ENCODE data around the gene ALS2CL.

Gene ALS2CL

GRCh38 chr3:46730819-46731218, 37.3 kb upstream of the ALS2CL start:
- Histone ChIP-seq H3K27me3 (ENCODE audit: control insufficient read depth in 5 of 5, insufficient read depth in 4 of 5, low read length in 5 of 5) (peaks cover 3 to 12% (median 3%) of the 10 kb centered on the region in 5 donors), H3K9me3 (ENCODE audit: control insufficient read depth in 5 of 5, low read length in 5 of 5) (no peaks in the 10 kb centered on the region), H3K27ac (ENCODE audit: low read depth, low read length) (no peak overlapping the region), H3K9ac (ENCODE audit: low read length in 5 of 5) (no peak overlapping the region), H3K4me1 (ENCODE audit: control insufficient read depth in 5 of 5, insufficient read depth in 5 of 5, low read length in 5 of 5) (no peaks in the 10 kb centered on the region), H3K36me3 (ENCODE audit: control insufficient read depth in 5 of 5, insufficient read depth in 5 of 5, low read length in 5 of 5) (no peaks in the 10 kb centered on the region), H3K4me3 (ENCODE audit: low read depth in 1 of 5, low read length in 5 of 5) (no peak overlapping the region)

DNA sequence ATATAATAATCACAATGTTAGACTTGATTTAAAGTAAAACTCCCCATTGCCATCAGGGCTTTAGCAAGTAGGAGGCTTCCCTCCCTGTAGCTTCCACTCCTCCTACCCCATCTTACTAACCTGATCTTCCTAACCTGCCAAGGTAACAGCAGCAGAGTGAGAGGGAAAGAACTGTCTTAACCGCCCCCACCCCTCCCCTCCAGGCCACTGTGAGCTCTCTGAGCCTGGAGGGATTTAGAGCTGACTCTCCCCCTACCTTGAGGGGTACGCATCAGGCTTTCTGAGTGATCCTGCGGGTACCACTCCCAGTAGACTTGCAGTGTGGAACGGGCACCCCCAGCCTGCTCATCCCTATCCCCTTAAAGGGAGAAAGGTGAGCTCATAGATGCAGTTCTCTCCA, 35.6 kb upstream of the ALS2CL start:
- H3K4me3 ChIP-seq (ENCODE audit: low read depth in 1 of 5, low read length in 5 of 5) = no peak overlapping the region
- H3K27ac ChIP-seq (ENCODE audit: low read depth, low read length) = no peak overlapping the region
- H3K4me1 ChIP-seq (ENCODE audit: control insufficient read depth in 5 of 5, insufficient read depth in 5 of 5, low read length in 5 of 5) = no peaks in the 10 kb centered on the region
- no peak overlapping the region for H3K9ac ChIP-seq (ENCODE audit: low read length in 5 of 5)
- no peaks in the 10 kb centered on the region for H3K9me3 ChIP-seq (ENCODE audit: control insufficient read depth in 5 of 5, low read length in 5 of 5)
- peaks cover 0 to 10% (median 3%) of the 10 kb centered on the region in 5 donors for H3K27me3 ChIP-seq (ENCODE audit: control insufficient read depth in 5 of 5, insufficient read depth in 4 of 5, low read length in 5 of 5)
- H3K36me3 ChIP-seq (ENCODE audit: control insufficient read depth in 5 of 5, insufficient read depth in 5 of 5, low read length in 5 of 5) = no peaks in the 10 kb centered on the region

- Histone ChIP-seq H3K27ac (ENCODE audit: low read depth, low read length) (no peak overlapping the region), H3K4me3 (ENCODE audit: low read depth in 1 of 5, low read length in 5 of 5) (no peak overlapping the region), H3K4me1 (ENCODE audit: control insufficient read depth in 5 of 5, insufficient read depth in 5 of 5, low read length in 5 of 5) (no peaks in the 10 kb centered on the region), H3K9me3 (ENCODE audit: control insufficient read depth in 5 of 5, low read length in 5 of 5) (peaks cover 0 to 4% (median 0%) of the 10 kb centered on the region in 5 donors), H3K27me3 (ENCODE audit: control insufficient read depth in 5 of 5, insufficient read depth in 4 of 5, low read length in 5 of 5) (peaks cover 0 to 5% (median 0%) of the 10 kb centered on the region in 5 donors), H3K9ac (ENCODE audit: low read length in 5 of 5) (no peak overlapping the region), H3K36me3 (ENCODE audit: control insufficient read depth in 5 of 5, insufficient read depth in 5 of 5, low read length in 5 of 5) (no peaks in the 10 kb centered on the region)
Observed at GRCh38 chr3:46725621-46726314, 32.3 kb upstream of the ALS2CL start.

DNA sequence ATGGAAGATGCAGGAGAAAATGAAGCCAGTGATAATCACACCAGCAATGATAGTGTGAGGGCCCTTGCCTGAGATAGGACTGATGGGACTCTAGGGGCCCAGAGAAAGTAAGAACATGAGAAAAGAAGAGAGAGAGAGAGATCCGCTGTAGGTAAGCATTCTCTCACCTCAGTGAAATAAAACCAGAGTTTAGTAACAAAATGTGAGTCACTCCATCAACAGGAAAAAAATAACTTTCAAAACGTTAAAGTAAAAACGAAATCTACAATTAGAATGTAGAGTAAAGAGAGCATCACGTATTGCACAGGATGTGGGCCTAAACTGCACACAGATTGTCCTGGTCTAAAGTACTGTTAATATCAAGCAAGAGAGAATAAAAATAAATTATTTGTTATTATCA, 30.9 kb upstream of the ALS2CL start:
- no peaks in the 10 kb centered on the region for H3K36me3 ChIP-seq (ENCODE audit: control insufficient read depth in 5 of 5, insufficient read depth in 5 of 5, low read length in 5 of 5)
- H3K9ac ChIP-seq (ENCODE audit: low read length in 5 of 5) = no peak overlapping the region
- H3K9me3 ChIP-seq (ENCODE audit: control insufficient read depth in 5 of 5, low read length in 5 of 5) = peaks cover 0 to 5% (median 0%) of the 10 kb centered on the region in 5 donors
- H3K4me1 ChIP-seq (ENCODE audit: control insufficient read depth in 5 of 5, insufficient read depth in 5 of 5, low read length in 5 of 5) = no peaks in the 10 kb centered on the region
- H3K27ac ChIP-seq (ENCODE audit: low read depth, low read length) = no peak overlapping the region
- no peak overlapping the region for H3K4me3 ChIP-seq (ENCODE audit: low read depth in 1 of 5, low read length in 5 of 5)
- H3K27me3 ChIP-seq (ENCODE audit: control insufficient read depth in 5 of 5, insufficient read depth in 4 of 5, low read length in 5 of 5) = peaks cover 0 to 9% (median 5%) of the 10 kb centered on the region in 5 donors

DNA sequence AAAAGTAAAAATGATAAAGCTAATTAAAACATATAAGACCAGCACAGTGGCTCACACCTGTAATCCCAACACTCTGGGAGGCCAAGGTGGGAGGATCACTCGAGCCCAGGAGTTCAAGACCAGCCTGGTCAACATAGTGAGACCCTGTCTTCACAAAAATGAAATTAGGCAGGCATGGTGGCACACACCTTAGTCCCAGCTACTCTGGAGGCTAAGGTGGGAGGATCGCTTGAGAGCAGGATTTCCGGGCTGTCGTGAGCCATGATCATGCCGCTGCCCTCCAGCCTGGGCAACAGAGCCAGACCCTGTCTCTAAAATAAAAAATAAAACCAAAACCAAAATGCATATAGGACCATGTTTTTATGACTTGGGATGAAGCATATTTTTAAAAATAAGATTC, 29.0 kb upstream of the ALS2CL start:
- no peak overlapping the region for H3K4me3 ChIP-seq (ENCODE audit: low read depth in 1 of 5, low read length in 5 of 5)
- no peak overlapping the region for H3K27ac ChIP-seq (ENCODE audit: low read depth, low read length)
- no peak overlapping the region for H3K9ac ChIP-seq (ENCODE audit: low read length in 5 of 5)
- peaks cover 0 to 6% (median 4%) of the 10 kb centered on the region in 5 donors for H3K4me1 ChIP-seq (ENCODE audit: control insufficient read depth in 5 of 5, insufficient read depth in 5 of 5, low read length in 5 of 5)
- peaks cover 0 to 5% (median 0%) of the 10 kb centered on the region in 5 donors for H3K9me3 ChIP-seq (ENCODE audit: control insufficient read depth in 5 of 5, low read length in 5 of 5)
- H3K27me3 ChIP-seq (ENCODE audit: control insufficient read depth in 5 of 5, insufficient read depth in 4 of 5, low read length in 5 of 5) = peaks cover 8 to 14% (median 9%) of the 10 kb centered on the region in 5 donors
- H3K36me3 ChIP-seq (ENCODE audit: control insufficient read depth in 5 of 5, insufficient read depth in 5 of 5, low read length in 5 of 5) = no peaks in the 10 kb centered on the region

GRCh38 chr3:46721009-46721408, 27.5 kb upstream of the ALS2CL start:
- no peak overlapping the region for H3K9ac ChIP-seq (ENCODE audit: low read length in 5 of 5)
- H3K4me3 ChIP-seq (ENCODE audit: low read depth in 1 of 5, low read length in 5 of 5) = no peak overlapping the region
- peaks cover 0 to 6% (median 4%) of the 10 kb centered on the region in 5 donors for H3K4me1 ChIP-seq (ENCODE audit: control insufficient read depth in 5 of 5, insufficient read depth in 5 of 5, low read length in 5 of 5)
- H3K27ac ChIP-seq (ENCODE audit: low read depth, low read length) = no peak overlapping the region
- peaks cover 0 to 5% (median 0%) of the 10 kb centered on the region in 5 donors for H3K9me3 ChIP-seq (ENCODE audit: control insufficient read depth in 5 of 5, low read length in 5 of 5)
- peaks cover 8 to 19% (median 9%) of the 10 kb centered on the region in 5 donors for H3K27me3 ChIP-seq (ENCODE audit: control insufficient read depth in 5 of 5, insufficient read depth in 4 of 5, low read length in 5 of 5)
- H3K36me3 ChIP-seq (ENCODE audit: control insufficient read depth in 5 of 5, insufficient read depth in 5 of 5, low read length in 5 of 5) = no peaks in the 10 kb centered on the region

- Histone ChIP-seq H3K27me3 (ENCODE audit: control insufficient read depth in 5 of 5, insufficient read depth in 4 of 5, low read length in 5 of 5) (peaks cover 8 to 19% (median 10%) of the 10 kb centered on the region in 5 donors), H3K4me1 (ENCODE audit: control insufficient read depth in 5 of 5, insufficient read depth in 5 of 5, low read length in 5 of 5) (peaks cover 0 to 6% (median 4%) of the 10 kb centered on the region in 5 donors), H3K36me3 (ENCODE audit: control insufficient read depth in 5 of 5, insufficient read depth in 5 of 5, low read length in 5 of 5) (no peaks in the 10 kb centered on the region), H3K9me3 (ENCODE audit: control insufficient read depth in 5 of 5, low read length in 5 of 5) (peaks cover 0 to 5% (median 0%) of the 10 kb centered on the region in 5 donors), H3K9ac (ENCODE audit: low read length in 5 of 5) (no peak overlapping the region), H3K4me3 (ENCODE audit: low read depth in 1 of 5, low read length in 5 of 5) (no peak overlapping the region), H3K27ac (ENCODE audit: low read depth, low read length) (no peak overlapping the region)
Observed at GRCh38 chr3:46719735-46720271, 26.3 kb upstream of the ALS2CL start.

GRCh38 chr3:46719044-46719565, 25.6 kb upstream of the ALS2CL start:
- H3K4me3 ChIP-seq (ENCODE audit: low read depth in 1 of 5, low read length in 5 of 5) = no peak overlapping the region
- H3K4me1 ChIP-seq (ENCODE audit: control insufficient read depth in 5 of 5, insufficient read depth in 5 of 5, low read length in 5 of 5) = peaks cover 0 to 6% (median 4%) of the 10 kb centered on the region in 5 donors
- no peaks in the 10 kb centered on the region for H3K36me3 ChIP-seq (ENCODE audit: control insufficient read depth in 5 of 5, insufficient read depth in 5 of 5, low read length in 5 of 5)
- H3K27ac ChIP-seq (ENCODE audit: low read depth, low read length) = no peak overlapping the region
- peaks cover 8 to 19% (median 10%) of the 10 kb centered on the region in 5 donors for H3K27me3 ChIP-seq (ENCODE audit: control insufficient read depth in 5 of 5, insufficient read depth in 4 of 5, low read length in 5 of 5)
- peaks cover 0 to 5% (median 0%) of the 10 kb centered on the region in 5 donors for H3K9me3 ChIP-seq (ENCODE audit: control insufficient read depth in 5 of 5, low read length in 5 of 5)
- H3K9ac ChIP-seq (ENCODE audit: low read length in 5 of 5) = no peak overlapping the region

- Histone ChIP-seq H3K36me3 (ENCODE audit: control insufficient read depth in 5 of 5, insufficient read depth in 5 of 5, low read length in 5 of 5) (no peaks in the 10 kb centered on the region), H3K9me3 (ENCODE audit: control insufficient read depth in 5 of 5, low read length in 5 of 5) (peaks cover 0 to 5% (median 0%) of the 10 kb centered on the region in 5 donors), H3K27me3 (ENCODE audit: control insufficient read depth in 5 of 5, insufficient read depth in 4 of 5, low read length in 5 of 5) (peaks cover 8 to 19% (median 10%) of the 10 kb centered on the region in 5 donors), H3K4me3 (ENCODE audit: low read depth in 1 of 5, low read length in 5 of 5) (no peak within 1 kb of the TSS), H3K4me1 (ENCODE audit: control insufficient read depth in 5 of 5, insufficient read depth in 5 of 5, low read length in 5 of 5) (peaks cover 0 to 6% (median 4%) of the 10 kb centered on the region in 5 donors), H3K9ac (ENCODE audit: low read length in 5 of 5) (no peak within 1 kb of the TSS), H3K27ac (ENCODE audit: low read depth, low read length) (no peak within 1 kb of the TSS)
Observed at GRCh38 chr3:46717447-46718231, 24.2 kb upstream of the ALS2CL start, which contains the start of gene PRSS50. TSS of gene PRSS50 (minus strand) at chr3:46717869. CDS start at chr3:46717824, 45 bp downstream.
